Fibroblast of lung (primary cell): ENCODE data around the gene SH2D7. TPM values are rescaled to one million over a fixed set of nuclear protein-coding genes. Genes with fewer than 3 reads are reported as not detected.

ENCODE experiments used
- DNase-seq, 2 donors: peaks; one replicate each; pipeline versions ENCODE4 v3.0.0 to v3.0.0-alpha.2; 2010; ENCODE audit warnings: low read depth in 2 of 2
- H2AFZ ChIP-seq: 2 replicates; pipeline ENCODE4 v1.5.1; 2012; ENCODE audit warnings: low read length, control low read depth, inconsistent platforms
- H3K27ac ChIP-seq: 2 replicates; pipeline ENCODE4 v1.5.1; 2011; ENCODE audit warnings: low read length, control low read depth; ENCODE audit not compliant: insufficient read depth
- H3K27me3 ChIP-seq: 2 replicates; pipeline ENCODE4 v1.5.1; 2011; ENCODE audit warnings: mild to moderate bottlenecking, low read length; ENCODE audit not compliant: control insufficient read depth, insufficient read depth
- H3K36me3 ChIP-seq: 2 replicates; pipeline ENCODE4 v1.5.1; 2011; ENCODE audit warnings: low read length; ENCODE audit not compliant: control insufficient read depth, insufficient read depth
- H3K4me1 ChIP-seq: 2 replicates; pipeline ENCODE4 v1.5.1; 2011; ENCODE audit warnings: low read length; ENCODE audit not compliant: control insufficient read depth, insufficient read depth; ENCODE audit errors: extremely low read depth
- H3K4me2 ChIP-seq: 2 replicates; pipeline ENCODE4 v1.5.1; 2011; ENCODE audit warnings: low read length, control low read depth; ENCODE audit not compliant: insufficient read depth; ENCODE audit errors: extremely low read depth
- H3K4me3 ChIP-seq, 4 experiments: fragments of 200-600 bp in 1 of 4; sonication (generic) in 1 of 4; replicated peaks in 1 of 4; 2 replicates each; pipeline ENCODE4 v1.5.1; 2011 to 2016; ENCODE audit warnings: low read length in 4 of 4, low read depth in 3 of 4, mild to moderate bottlenecking in 3 of 4, control low read depth in 2 of 4, inconsistent platforms in 1 of 4, mixed read lengths in 1 of 4; ENCODE audit not compliant: insufficient read depth in 1 of 4; ENCODE audit errors: control extremely low read depth in 1 of 4
- H3K79me2 ChIP-seq: 2 replicates; pipeline ENCODE4 v1.5.1; 2012; ENCODE audit warnings: mild to moderate bottlenecking, low read length, inconsistent platforms; ENCODE audit not compliant: control insufficient read depth, insufficient read depth
- H3K9ac ChIP-seq: 2 replicates; pipeline ENCODE4 v1.5.1; 2011; ENCODE audit warnings: mild to moderate bottlenecking, low read length, control low read depth; ENCODE audit not compliant: insufficient read depth
- H3K9me3 ChIP-seq: 2 replicates; pipeline ENCODE4 v1.5.1; 2012; ENCODE audit warnings: low read depth, low read length; ENCODE audit not compliant: control insufficient read depth, insufficient read depth
- H4K20me1 ChIP-seq: 2 replicates; pipeline ENCODE4 v1.5.1; 2011; ENCODE audit warnings: low read length; ENCODE audit not compliant: control insufficient read depth, insufficient read depth; ENCODE audit errors: extremely low read depth
- EZH2 ChIP-seq: IDR thresholded peaks from 2 replicates; pipeline ENCODE4 v1.5.1; 2012; ENCODE audit warnings: low read length, control low read depth, mild to moderate bottlenecking; ENCODE audit errors: missing control alignments
- polyA plus RNA-seq, 2 donors: library from polyadenylated mRNA; depleted of rRNA in 1 of 2; stranded (reverse) in 1 of 2; unstranded in 1 of 2; fragments of >200 nt; gene quantifications; 2 replicates each; pipeline ENCODE4 v1.2.1, GENCODE V29; 2011 to 2012; ENCODE audit warnings: missing spikeins in 1 of 2
- total RNA-seq: library from RNA; depleted of rRNA; stranded (reverse); fragments of >200 nt; gene quantifications from 2 replicates; pipeline ENCODE4 v1.2.1, GENCODE V29; 2014
- TF ChIP-seq, protein P1 (sequence below), 2 donors: IDR thresholded peaks in 1 of 2; conservative IDR thresholded peaks in 1 of 2; 1 replicate in 1 of 2; 2 replicates in 1 of 2; pipeline ENCODE4 v1.5.1; 2011 to 2012; ENCODE audit warnings: low read length in 2 of 2, control low read depth in 1 of 2, inconsistent platforms in 1 of 2, low read depth in 1 of 2, mild to moderate bottlenecking in 1 of 2

SH2D7 gene
- total and polyA plus RNA-seq, 2 donors (not counting 1 experiment from before 2014, with no cell fraction given), result 0.03 TPM; not detected in 1

DNA sequence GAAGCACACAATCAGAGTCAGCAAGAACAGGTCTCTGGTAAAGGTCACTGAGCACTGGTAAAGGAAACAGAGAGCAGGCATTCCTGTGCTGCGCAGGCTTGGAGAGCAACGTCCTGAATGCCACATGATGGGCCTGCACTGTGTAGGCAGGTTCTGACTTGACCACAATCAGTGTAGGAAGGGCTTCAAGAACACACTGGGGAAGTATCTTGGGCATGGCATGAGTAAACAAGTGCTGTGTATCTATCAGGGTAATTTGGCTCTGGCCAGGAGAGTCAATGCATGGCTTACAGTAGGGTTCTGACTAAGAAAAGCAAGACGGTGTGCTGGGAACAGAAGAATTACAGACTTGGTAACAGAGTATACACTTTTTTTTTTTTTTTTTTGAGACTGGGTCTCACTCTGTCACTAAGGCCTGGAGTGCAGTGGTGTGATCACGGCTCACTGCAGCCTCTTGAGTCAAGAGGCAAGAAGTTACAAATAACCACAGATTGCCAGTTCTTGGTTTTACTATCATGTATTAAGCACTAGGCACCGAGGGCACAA lies 45.5 kb upstream of the SH2D7 start:
- DNase-seq, result no peak
- Histone ChIP-seq H3K27me3 (no peaks in the 10 kb centered on the region), H3K27ac (no peak overlapping the region), H4K20me1 (no peaks in the 10 kb centered on the region), H3K36me3 (no peaks in the 10 kb centered on the region), H3K4me1 (peaks cover 26% of the 10 kb centered on the region), H3K9ac (no peak overlapping the region), H3K79me2 (no peaks in the 10 kb centered on the region), H2AFZ (no peak overlapping the region), H3K4me3 (no peak overlapping the region), H3K4me2 (no peak overlapping the region), H3K9me3 (no peaks in the 10 kb centered on the region)
- no peak for TF ChIP-seq EZH2
- TF ChIP-seq, protein P1, sequence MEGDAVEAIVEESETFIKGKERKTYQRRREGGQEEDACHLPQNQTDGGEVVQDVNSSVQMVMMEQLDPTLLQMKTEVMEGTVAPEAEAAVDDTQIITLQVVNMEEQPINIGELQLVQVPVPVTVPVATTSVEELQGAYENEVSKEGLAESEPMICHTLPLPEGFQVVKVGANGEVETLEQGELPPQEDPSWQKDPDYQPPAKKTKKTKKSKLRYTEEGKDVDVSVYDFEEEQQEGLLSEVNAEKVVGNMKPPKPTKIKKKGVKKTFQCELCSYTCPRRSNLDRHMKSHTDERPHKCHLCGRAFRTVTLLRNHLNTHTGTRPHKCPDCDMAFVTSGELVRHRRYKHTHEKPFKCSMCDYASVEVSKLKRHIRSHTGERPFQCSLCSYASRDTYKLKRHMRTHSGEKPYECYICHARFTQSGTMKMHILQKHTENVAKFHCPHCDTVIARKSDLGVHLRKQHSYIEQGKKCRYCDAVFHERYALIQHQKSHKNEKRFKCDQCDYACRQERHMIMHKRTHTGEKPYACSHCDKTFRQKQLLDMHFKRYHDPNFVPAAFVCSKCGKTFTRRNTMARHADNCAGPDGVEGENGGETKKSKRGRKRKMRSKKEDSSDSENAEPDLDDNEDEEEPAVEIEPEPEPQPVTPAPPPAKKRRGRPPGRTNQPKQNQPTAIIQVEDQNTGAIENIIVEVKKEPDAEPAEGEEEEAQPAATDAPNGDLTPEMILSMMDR (conservative IDR thresholded peaks at IDR 0.05 in 1 of 2, IDR thresholded peaks at IDR 0.05 in 1 of 2; ENCODE audit: low read depth in 1 of 2, low read length in 2 of 2), result no peak

DNA sequence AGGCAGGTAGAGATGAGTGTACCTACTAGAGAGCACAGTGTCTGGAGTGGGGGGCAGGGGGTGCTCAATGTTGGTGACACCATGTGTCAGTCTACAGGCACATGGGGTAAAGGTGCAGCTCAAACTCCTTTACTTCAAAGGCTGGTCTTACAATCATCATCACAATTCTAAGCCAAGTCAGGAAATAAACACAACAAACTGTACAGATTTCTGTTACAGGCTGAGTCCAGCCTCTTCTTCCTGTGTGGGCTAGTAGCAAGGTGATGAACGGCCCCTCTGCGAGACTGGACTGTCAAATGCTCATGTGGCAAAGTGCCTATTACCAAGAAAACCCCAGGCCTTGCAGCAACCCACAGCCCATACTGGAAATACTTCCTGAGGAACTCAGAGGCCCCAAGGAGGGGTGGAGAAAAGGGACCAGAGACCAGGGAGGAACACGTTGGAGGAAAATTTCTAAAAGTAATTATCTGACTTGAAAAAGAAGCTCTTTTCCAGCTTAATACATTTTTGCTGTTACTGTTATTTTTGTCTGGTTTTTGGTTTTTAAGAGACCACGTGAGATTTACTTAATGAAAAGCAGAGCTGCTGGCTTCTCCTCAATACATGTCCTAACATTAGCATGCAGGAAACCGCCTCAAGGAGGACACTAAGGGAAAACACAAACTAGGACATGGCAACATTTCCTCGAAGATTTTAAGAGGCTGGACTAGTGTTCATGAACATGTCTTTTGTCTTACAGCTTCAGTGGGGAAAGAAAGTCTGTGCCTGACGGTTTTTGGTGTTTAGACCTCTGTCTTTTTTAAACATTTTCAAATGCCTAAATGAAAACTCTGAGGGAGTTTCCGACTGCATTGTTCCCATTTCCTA lies 44.4 kb upstream of the SH2D7 start:
- H3K27ac ChIP-seq, result peak overlapping the region; percentile 28
- TF ChIP-seq, protein P1 (conservative IDR thresholded peaks at IDR 0.05 in 1 of 2, IDR thresholded peaks at IDR 0.05 in 1 of 2; ENCODE audit: low read depth in 1 of 2, low read length in 2 of 2), result no peak
- TF ChIP-seq EZH2, result no peak
- no peak overlapping the region for H3K4me2 ChIP-seq
- peak; percentile 72 to 85 for DNase-seq
- H3K4me1 ChIP-seq, result peaks cover 26% of the 10 kb centered on the region
- H3K36me3 ChIP-seq, result peaks cover 2% of the 10 kb centered on the region
- H3K9me3 ChIP-seq, result no peaks in the 10 kb centered on the region
- H3K79me2 ChIP-seq, result no peaks in the 10 kb centered on the region
- no peak overlapping the region for H2AFZ ChIP-seq
- H3K27me3 ChIP-seq, result no peaks in the 10 kb centered on the region
- H4K20me1 ChIP-seq, result no peaks in the 10 kb centered on the region
- H3K9ac ChIP-seq, result no peak overlapping the region
- H3K4me3 ChIP-seq, result no peak overlapping the region

GRCh38 chr15:78048628-78048920 lies 43.8 kb upstream of the SH2D7 start:
- Histone ChIP-seq H3K27me3 (no peaks in the 10 kb centered on the region), H4K20me1 (no peaks in the 10 kb centered on the region), H3K4me3 (no peak overlapping the region), H3K36me3 (peaks cover 6% of the 10 kb centered on the region), H3K9ac (no peak overlapping the region), H3K79me2 (no peaks in the 10 kb centered on the region), H3K4me1 (peaks cover 26% of the 10 kb centered on the region), H2AFZ (no peak overlapping the region), H3K4me2 (no peak overlapping the region), H3K9me3 (no peaks in the 10 kb centered on the region), H3K27ac (peak overlapping the region; percentile 8)
- DNase-seq, result no peak
- TF ChIP-seq, protein P1 (conservative IDR thresholded peaks at IDR 0.05 in 1 of 2, IDR thresholded peaks at IDR 0.05 in 1 of 2; ENCODE audit: low read depth in 1 of 2, low read length in 2 of 2), result no peak
- no peak for TF ChIP-seq EZH2
